Measurements from ENCODE around the gene TMCC1. TPM values are rescaled to one million over a fixed set of nuclear protein-coding genes. Genes with fewer than 3 reads are reported as not detected.

The TMCC1 gene
- total and polyA plus RNA-seq, 7 donors, result 12.4 to 55.0 (median 38.1) TPM

DNA sequence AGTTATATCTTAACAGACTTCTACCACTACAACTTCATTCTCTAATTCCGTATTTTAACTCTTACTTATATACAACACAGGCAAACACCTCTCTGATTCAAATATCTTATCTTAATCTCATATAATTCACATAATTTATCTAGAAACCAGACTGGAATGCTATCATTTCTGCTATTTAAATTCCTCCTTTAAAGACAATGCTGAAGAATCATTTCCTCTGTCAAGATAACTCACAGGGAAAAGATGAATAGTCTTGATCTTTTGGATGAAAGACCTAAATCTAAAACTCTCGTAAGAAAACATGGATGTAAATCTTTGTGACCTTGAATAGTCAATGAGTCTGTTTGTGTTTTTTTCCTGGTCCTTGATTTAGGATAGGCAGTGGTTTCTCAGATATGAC, 151.7 kb downstream of the TMCC1 start:
- Histone ChIP-seq H3K27ac (no peak overlapping the region), H3K9me3 (no peaks in the 10 kb centered on the region), H3K27me3 (ENCODE audit: insufficient read depth in 3 of 3, low read length in 2 of 3) (no peaks in the 10 kb centered on the region), H3K36me3 (ENCODE audit: insufficient read depth in 1 of 2, low read depth in 1 of 2) (no peaks in the 10 kb centered on the region), H3K4me3 (no peak overlapping the region), H3K4me1 (peaks cover 16% of the 10 kb centered on the region)
- DNase-seq, result no peak
- TF ChIP-seq, protein P1, sequence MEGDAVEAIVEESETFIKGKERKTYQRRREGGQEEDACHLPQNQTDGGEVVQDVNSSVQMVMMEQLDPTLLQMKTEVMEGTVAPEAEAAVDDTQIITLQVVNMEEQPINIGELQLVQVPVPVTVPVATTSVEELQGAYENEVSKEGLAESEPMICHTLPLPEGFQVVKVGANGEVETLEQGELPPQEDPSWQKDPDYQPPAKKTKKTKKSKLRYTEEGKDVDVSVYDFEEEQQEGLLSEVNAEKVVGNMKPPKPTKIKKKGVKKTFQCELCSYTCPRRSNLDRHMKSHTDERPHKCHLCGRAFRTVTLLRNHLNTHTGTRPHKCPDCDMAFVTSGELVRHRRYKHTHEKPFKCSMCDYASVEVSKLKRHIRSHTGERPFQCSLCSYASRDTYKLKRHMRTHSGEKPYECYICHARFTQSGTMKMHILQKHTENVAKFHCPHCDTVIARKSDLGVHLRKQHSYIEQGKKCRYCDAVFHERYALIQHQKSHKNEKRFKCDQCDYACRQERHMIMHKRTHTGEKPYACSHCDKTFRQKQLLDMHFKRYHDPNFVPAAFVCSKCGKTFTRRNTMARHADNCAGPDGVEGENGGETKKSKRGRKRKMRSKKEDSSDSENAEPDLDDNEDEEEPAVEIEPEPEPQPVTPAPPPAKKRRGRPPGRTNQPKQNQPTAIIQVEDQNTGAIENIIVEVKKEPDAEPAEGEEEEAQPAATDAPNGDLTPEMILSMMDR (IDR thresholded peaks at IDR 0.05), result no peak
- intact Hi-C loops (cut with DNase I), result no loop called here
- WGBS, 3 donors, result 93 to 97% (median 96%) methylated on average over 2 of the region's 2 CpGs
- ATAC-seq, result no peak

DNA sequence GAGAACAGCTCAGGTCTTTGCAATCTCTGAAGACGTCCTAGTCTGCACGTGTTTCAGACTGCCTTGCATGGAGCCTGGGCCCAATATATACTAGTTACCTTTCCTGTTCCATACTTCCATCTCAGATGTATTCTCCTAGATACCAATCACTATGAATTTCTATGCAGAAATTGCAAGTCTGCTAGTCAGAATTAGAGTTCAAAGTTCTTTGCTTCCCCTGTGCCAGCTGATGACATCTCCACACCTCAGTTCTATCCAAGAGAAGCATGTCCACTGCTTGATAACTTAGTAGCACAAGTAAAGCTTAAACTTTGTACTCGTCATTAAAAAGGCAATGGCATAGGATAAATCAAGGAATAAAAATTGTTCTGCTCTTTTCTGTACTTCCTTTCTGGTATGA, 153.4 kb downstream of the TMCC1 start:
- H3K4me1 ChIP-seq, result peaks cover 17% of the 10 kb centered on the region
- ATAC-seq (no peak), DNase-seq (no peak)
- TF ChIP-seq, protein P1 (IDR thresholded peaks at IDR 0.05), result no peak
- WGBS, 3 donors, result 80 to 83% (median 80%) methylated on average over 3 of the region's 3 CpGs
- no peaks in the 10 kb centered on the region for H3K9me3 ChIP-seq
- no peaks in the 10 kb centered on the region for H3K27me3 ChIP-seq (ENCODE audit: insufficient read depth in 3 of 3, low read length in 2 of 3)
- H3K4me3 ChIP-seq, result no peak overlapping the region
- intact Hi-C loops (cut with DNase I), result no loop called here
- no peaks in the 10 kb centered on the region for H3K36me3 ChIP-seq (ENCODE audit: insufficient read depth in 1 of 2, low read depth in 1 of 2)
- H3K27ac ChIP-seq, result no peak overlapping the region

DNA sequence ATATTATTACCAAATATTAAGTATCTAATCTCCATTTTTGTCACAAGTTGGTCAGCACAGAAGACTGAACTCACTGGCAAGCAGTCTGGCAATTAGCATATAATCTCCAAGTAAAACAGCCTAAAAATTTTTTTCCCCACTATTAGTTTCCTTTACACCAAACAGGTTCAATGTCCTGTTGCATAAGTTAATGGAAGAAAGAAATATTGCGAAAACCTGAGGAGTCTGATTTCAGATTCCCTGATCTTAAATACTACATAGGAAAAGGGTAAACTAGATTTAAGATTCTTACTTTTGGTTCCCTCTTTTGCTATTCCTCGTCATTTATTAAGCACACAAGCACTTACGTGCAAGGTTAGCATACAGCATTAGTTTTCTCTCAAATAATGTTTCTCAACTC, 153.9 kb downstream of the TMCC1 start:
- DNase-seq (no peak), ATAC-seq (no peak)
- intact Hi-C loops (cut with DNase I), result loop anchor here in 1 of 2 donors (5.0 kb wide), 1 partner anchor 63 kb away; no protein-coding TSS in a partner anchor
- no peak overlapping the region for H3K4me3 ChIP-seq
- WGBS, 3 donors, result 95 to 97% (median 97%) methylated on average over 3 of the region's 3 CpGs
- TF ChIP-seq, protein P1 (IDR thresholded peaks at IDR 0.05), result no peak
- no peaks in the 10 kb centered on the region for H3K27me3 ChIP-seq (ENCODE audit: insufficient read depth in 3 of 3, low read length in 2 of 3)
- no peak overlapping the region for H3K27ac ChIP-seq
- H3K9me3 ChIP-seq, result no peaks in the 10 kb centered on the region
- H3K4me1 ChIP-seq, result peaks cover 12% of the 10 kb centered on the region
- H3K36me3 ChIP-seq (ENCODE audit: insufficient read depth in 1 of 2, low read depth in 1 of 2), result no peaks in the 10 kb centered on the region

DNA sequence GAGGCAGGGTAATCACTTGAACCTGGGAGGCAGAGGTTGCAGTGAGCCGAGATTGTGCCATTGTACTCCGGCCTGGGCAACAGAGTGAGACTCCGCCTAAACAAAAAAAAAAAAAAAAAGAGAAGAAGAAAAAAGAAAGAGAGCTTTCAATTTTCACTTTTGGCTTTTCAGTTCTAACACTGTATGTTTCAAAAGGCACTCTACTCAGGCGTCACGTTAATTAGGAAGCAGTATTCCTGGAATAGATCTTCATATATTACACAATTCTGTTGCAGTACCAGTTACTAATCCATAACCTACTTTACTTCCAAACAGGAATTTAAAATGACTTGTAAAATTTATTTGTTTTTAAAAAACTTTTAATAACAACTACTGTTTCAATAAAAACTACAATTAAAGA, 155.3 kb downstream of the TMCC1 start:
- ATAC-seq (no peak), DNase-seq (no peak)
- Histone ChIP-seq H3K9me3 (no peaks in the 10 kb centered on the region), H3K27ac (no peak overlapping the region), H3K27me3 (ENCODE audit: insufficient read depth in 3 of 3, low read length in 2 of 3) (no peaks in the 10 kb centered on the region), H3K4me1 (peaks cover 10% of the 10 kb centered on the region), H3K36me3 (ENCODE audit: insufficient read depth in 1 of 2, low read depth in 1 of 2) (no peaks in the 10 kb centered on the region), H3K4me3 (no peak overlapping the region)
- TF ChIP-seq, protein P1 (IDR thresholded peaks at IDR 0.05), result no peak
- 68 to 76% (median 69%) methylated on average over 5 of the region's 5 CpGs for WGBS, 3 donors
- intact Hi-C loops (cut with DNase I), result loop anchor here in 1 of 2 donors (5.0 kb wide), 1 partner anchor 64 kb away; no protein-coding TSS in a partner anchor

DNA sequence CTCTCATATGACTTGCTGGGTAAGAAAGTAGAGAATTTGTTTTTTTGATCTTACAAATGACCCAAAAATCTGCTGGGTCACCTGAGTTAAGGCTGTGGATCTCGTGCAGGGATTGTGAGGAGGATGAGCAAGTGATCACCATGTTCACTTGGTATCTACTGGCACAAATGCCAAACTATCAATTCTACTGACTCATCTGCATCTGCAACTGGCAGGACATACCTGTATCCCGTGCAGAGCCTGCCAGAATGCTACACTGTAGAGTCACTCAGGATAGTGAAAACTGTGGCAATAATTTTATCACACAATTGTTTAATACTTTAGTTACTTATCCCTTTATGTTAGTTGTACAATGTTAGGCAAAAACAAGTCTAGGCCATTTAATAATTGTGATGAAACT, 157.4 kb downstream of the TMCC1 start:
- no peaks in the 10 kb centered on the region for H3K36me3 ChIP-seq (ENCODE audit: insufficient read depth in 1 of 2, low read depth in 1 of 2)
- ATAC-seq, result peak in 3 of 4 donors; percentile 61 to 73 (median 66)
- 30 to 55% (median 31%) methylated on average over 2 of the region's 2 CpGs for WGBS, 3 donors
- DNase-seq, result no peak
- H3K9me3 ChIP-seq, result no peaks in the 10 kb centered on the region
- intact Hi-C loops (cut with DNase I), result loop anchor here in 1 of 2 donors (5.0 kb wide), 1 partner anchor 66 kb away; no protein-coding TSS in a partner anchor
- TF ChIP-seq, protein P1 (IDR thresholded peaks at IDR 0.05), result no peak
- H3K27ac ChIP-seq, result no peak overlapping the region
- H3K4me1 ChIP-seq, result peaks cover 20% of the 10 kb centered on the region
- H3K4me3 ChIP-seq, result no peak overlapping the region
- H3K27me3 ChIP-seq (ENCODE audit: insufficient read depth in 3 of 3, low read length in 2 of 3), result no peaks in the 10 kb centered on the region

All from psoas muscle (tissue), 8 donors.